Esophagus muscularis mucosa (tissue), 3 donors: ENCODE measurements around the gene TPSAB1.

Experiments
- CTCF ChIP-seq, 3 experiments: fragments of 200-600 bp in 2 of 3; fragments of 450-650 bp in 1 of 3; sonication (generic) in 2 of 3; IDR thresholded peaks; one replicate each; pipeline ENCODE4 v1.5.1; 2017 to 2019; ENCODE audit warnings: antibody characterized with exemption in 3 of 3, mild to moderate bottlenecking in 2 of 3, moderate library complexity in 1 of 3
- POLR2AphosphoS5 ChIP-seq, 2 donors: sonication (generic); formaldehyde crosslinking; IDR thresholded peaks; one replicate each; pipeline ENCODE4 v1.6.1; 2017; ENCODE audit warnings: antibody characterized with exemption in 2 of 2

DNA sequence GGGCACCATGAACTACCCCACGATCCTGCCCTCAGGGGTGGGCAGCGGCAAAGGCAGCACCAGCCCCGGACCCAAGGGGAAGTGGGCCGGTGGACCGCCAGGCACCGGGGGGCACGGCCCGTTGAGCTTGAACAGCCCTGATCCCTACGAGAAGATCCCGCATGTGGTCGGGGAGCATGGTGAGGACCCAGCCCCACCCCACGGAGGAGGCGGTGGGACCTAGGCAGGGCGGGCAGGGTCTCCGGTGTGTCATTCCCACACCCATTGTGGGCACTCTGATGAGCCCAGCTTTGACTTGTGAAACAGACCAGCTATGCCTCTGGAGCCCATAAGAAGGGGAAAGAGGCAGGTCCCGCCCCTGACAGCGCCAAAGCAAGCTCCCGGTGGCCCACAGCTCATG lies 38.2 kb upstream of the TPSAB1 start:
- no peak for TF ChIP-seq CTCF (IDR thresholded peaks at IDR 0.05)
- no peak for TF ChIP-seq POLR2AphosphoS5 (IDR thresholded peaks at IDR 0.05)
